Left renal cortex interstitium (tissue), 4 donors: ENCODE data around the gene SFMBT2. TPM values are rescaled to one million over a fixed set of nuclear protein-coding genes. Genes with fewer than 3 reads are reported as not detected.
"Not testable (repeated sequence)": the region's sequence is repeated elsewhere in the genome, so short reads cannot be mapped to it uniquely, and the experiment has no call there.

Source experiments
- DNase-seq, 4 donors: peaks; one replicate each; pipeline ENCODE4 v3.0.0-alpha.2; 2013; ENCODE audit warnings: low read depth in 4 of 4, low spot score in 2 of 4, missing footprints in 1 of 4
- polyA plus RNA-seq, 4 donors: library from polyadenylated mRNA; unstranded; fragments of 120-200 nt; gene quantifications; one replicate each; pipeline ENCODE4 v1.2.1, GENCODE V29; 2013; ENCODE audit not compliant: insufficient read length in 4 of 4

Gene SFMBT2
- polyA plus RNA-seq, 4 donors: 5.2 to 8.4 (median 6.4) TPM

- DNase-seq: no peak
Observed at GRCh38 chr10:7403620-7404019, 7.2 kb downstream of the SFMBT2 start.

DNA sequence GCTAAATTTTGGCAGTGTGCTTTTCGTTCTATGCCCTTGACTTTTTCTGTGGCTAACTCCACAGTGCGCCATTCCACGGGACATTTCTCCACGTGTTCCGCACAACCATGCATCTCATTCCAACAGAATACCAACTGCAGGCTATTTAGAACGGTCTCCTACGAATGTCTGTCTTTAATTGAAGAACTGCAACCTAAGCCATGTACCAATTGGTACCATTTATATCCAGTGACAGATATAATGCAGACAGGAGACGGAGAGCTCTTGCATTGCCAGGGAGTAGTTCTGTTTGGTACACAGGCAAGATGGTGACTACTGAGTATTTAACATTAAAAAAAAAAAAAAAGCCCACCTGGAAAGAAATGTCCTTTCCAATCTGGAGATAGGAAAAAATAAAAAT lies 9.1 kb downstream of the SFMBT2 start:
- no peak for DNase-seq

GRCh38 chr10:7401156-7401555 lies 9.7 kb downstream of the SFMBT2 start:
- no peak for DNase-seq

DNA sequence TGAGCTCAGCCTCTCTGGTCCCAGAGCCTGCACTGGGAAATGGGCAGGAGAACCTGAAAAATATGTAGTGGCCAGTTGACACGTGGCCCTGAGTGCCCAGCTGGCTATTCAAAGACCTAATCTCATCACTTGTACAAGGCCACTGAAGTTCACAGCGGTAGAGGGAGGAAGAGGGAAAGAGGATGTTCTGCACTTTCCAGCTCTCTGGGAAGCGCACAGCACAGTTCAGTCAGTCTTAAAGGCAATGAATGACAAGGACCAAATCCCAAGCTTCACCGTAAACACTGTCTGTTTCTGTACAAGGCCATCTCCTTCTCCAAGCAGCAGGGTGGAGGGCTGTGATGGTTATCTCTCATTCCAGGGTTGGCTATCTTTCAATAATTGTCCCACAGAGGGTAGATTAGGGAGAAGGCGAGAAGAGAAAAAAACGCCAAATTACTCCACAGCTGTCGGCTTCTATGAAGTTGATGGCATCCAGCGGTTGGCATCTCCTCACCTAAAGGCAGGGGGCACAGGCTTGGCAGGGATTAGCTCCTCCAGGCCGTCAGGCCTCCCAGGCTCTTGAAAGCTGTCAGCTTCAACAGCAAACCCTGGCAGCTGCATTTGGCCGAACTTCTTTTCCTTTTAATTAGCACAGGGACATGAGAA lies 10.6 kb downstream of the SFMBT2 start:
- no peak for DNase-seq

DNA sequence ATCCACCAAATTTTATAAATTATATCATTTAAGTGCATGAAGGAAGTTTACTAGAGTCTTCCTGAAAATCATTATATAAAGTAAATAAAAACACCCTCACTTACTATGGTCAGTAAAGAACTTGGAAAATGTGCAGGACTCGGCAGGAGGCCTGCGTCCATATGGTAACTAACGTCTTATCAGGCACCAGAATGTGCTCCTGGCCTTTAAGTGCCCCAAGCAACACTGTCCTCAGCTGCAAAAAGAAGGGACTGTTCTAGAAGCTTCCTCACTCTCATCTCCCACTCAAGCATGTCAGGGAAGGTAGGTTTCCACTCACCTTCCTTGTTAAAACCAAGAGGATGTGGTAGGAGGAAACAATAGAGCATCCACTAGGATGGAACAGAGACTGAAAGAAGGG lies 11.3 kb downstream of the SFMBT2 start:
- no peak for DNase-seq

GRCh38 chr10:7397049-7398035 lies 13.5 kb downstream of the SFMBT2 start:
- no peak for DNase-seq

GRCh38 chr10:7392301-7392700 lies 18.5 kb downstream of the SFMBT2 start:
- DNase-seq: not testable (repeated sequence)

- DNase-seq: no peak
Observed at GRCh38 chr10:7391748-7392147, 19.1 kb downstream of the SFMBT2 start.

- DNase-seq: not testable (repeated sequence)
Observed at GRCh38 chr10:7390689-7391110, 20.1 kb downstream of the SFMBT2 start.

DNA sequence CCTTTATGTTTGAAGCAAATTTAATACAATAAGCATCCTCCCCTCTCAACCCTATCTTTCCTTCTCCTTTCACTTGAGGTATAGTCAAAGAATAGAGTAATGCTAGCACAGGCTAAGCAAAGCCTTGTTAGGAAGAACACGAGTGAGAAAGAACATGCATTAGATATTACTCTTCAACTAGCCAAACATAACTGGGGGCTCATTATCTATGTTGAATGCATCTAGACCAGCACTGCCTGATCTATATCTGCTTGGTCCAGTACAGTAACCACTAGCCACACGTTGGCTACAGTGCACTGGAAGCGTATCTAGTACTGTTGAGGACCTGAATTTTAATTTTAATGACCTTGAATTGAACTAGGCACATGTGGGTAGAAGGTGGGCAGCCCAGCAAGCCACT lies 21.0 kb downstream of the SFMBT2 start:
- DNase-seq: no peak

GRCh38 chr10:7389346-7389745 lies 21.5 kb downstream of the SFMBT2 start:
- DNase-seq: no peak

DNA sequence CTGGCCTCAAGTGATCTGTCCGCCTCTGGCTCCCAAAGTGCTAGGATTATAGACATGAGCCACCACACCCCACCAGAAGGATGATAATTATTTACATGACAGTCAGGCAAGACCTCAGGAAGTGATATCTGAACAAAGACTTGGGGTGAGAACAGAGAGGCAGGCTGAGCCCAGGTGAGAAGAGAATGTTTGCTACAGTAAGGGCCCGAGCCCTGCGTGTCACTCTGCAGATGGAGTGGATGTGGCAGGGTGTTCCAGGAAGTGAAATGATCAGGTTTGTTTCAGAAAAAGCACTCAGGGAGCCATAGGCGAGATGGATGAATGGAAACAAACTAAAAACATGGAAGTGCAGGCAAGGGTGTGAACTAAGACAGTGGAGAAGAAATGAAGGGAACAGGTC lies 22.2 kb downstream of the SFMBT2 start:
- no peak for DNase-seq

DNA sequence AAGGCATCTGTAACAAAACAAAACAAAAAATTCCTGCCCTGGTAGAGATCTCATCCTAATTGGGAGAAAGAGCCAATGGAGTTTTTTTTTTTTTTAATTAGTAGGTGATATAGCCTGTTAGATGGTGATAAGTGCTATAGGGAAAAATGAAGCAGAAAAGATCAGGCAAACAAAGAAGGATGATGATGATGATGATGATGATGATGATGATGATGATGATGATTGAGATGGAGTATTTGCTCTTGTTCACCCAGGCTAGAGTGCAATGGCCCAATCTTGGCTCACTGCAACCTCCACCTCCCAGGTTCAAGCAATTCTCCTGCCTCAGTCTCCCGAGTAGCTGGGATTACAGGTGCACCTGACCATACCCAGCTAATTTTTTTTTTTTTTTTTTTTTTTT lies 22.7 kb downstream of the SFMBT2 start:
- DNase-seq: not testable (repeated sequence)

GRCh38 chr10:7385114-7385513 lies 25.7 kb downstream of the SFMBT2 start:
- DNase-seq: no peak

DNA sequence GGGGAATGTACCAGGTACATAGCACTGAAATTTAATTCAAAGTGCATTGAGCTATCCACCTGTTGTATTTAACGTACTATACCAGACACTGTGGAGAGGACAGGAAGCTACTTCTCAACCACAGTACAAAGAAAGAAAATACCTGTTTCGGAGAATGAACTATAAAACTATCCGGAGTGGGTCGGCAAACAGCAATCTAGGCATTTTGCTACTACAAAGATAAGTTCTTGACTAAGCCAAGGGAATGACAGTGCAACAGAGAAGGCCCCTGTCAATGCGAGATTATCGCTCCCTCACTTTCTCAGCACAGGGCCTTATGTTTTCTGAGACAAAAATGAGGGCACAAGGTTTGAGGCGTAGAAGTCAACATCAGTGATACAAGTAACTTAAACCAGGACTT lies 27.4 kb downstream of the SFMBT2 start:
- DNase-seq: no peak

DNA sequence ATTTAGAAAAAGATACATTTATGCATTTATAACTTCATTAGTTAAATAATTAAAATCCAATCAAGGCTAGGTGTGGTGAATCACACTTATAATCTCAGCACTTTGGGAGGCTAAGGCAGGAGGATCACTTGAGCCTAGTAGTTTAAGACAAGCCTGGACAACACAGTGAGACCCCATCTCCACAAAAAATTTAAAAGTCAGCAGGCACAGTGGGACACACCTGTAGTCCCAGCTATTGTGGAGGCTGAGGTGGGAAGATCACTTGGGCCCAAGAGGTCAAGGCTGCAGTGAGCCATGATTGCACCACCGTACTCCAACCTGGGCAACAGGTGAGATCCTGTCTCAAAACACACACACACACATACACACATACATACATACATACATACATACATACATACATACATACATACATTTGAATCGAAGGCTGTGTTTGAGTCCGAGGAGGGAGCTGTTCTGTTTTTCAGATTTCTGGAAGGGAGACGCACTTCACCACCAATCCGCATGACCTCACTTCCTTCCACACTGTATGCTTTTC lies 30.1 kb downstream of the SFMBT2 start:
- DNase-seq: no peak

GRCh38 chr10:7378602-7379403 lies 32.0 kb downstream of the SFMBT2 start:
- DNase-seq: no peak

GRCh38 chr10:7377614-7378248 lies 33.1 kb downstream of the SFMBT2 start:
- DNase-seq: no peak

- no peak for DNase-seq
Observed at GRCh38 chr10:7374795-7375194, 36.0 kb downstream of the SFMBT2 start.

GRCh38 chr10:7373039-7373438 lies 37.8 kb downstream of the SFMBT2 start:
- no peak for DNase-seq
